Measurements from ENCODE around the gene C16orf87. TPM values are rescaled to one million over a fixed set of nuclear protein-coding genes. Genes with fewer than 3 reads are reported as not detected.
"Not testable (repeated sequence)": the region's sequence is repeated elsewhere in the genome, so short reads cannot be mapped to it uniquely, and the experiment has no call there.

C16orf87 gene
- total RNA-seq, 1 experiment from 2014 or later: 7.8 TPM

DNA sequence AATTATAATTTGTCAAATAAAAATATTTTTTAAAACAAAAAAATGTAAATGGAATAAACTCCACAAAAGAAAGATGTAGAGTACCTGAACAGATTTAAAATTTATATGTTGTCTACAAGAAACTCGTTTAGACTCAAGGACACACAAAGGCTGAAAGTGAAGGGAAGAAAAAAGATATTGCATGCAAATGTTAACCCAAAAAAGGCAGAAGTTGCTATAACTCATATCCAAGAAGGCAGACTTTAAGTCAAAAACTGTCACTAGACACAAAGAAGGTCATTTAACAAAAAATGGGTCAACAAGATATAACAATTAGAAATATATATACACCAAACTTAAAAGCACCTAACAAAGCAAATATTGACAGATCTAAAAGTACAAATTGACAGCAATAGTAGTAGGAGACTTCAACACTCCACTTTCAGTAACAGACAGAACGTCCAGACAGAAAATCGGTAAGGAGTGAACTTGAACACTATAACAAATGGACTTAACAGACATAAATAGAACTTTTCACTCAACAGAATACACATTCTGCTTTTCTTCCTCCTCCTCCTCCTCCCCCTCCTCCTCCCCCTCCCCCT is 42.0 kb downstream of the C16orf87 start:
- no TSS peak for BruUV-seq (replicated peaks)
- H3K4me1 ChIP-seq (replicated peaks; ENCODE audit: insufficient read depth): peaks cover 4% of the 10 kb centered on the region; the same call in 1 of the 2 replicates
- H3K36me3 ChIP-seq (ENCODE audit: low read depth): no peaks in the 10 kb centered on the region

DNA sequence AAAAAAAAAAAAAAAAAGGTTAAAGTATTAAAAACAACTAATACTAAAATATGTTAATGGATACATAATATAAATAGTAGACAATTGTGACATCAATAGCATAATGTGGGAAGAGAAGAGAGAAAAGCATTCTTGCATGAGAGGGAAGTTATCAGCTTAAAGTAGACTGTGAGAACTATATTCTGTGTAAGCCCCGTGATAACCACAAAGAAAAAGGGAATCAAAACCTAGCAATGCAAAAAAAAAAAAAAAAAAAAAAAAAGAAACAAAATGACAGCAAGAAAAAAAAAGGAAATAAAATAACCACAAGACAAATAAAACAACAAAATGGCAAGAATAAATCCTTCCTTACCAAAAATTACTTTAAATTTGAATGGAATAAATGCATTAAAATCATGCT is 43.1 kb downstream of the C16orf87 start:
- H3K9me3 ChIP-seq (ENCODE audit: insufficient read depth, low read depth): no peaks in the 10 kb centered on the region
- no peak overlapping the region for H3K4me3 ChIP-seq
- H3K27ac ChIP-seq: no peak overlapping the region
- H3K9me2 ChIP-seq (ENCODE audit: insufficient read depth): 0 out of 2 replicates have a peak, but pooled peaks cover 4% of the 10 kb centered on the region
- H3F3A ChIP-seq (ENCODE audit: insufficient read depth, low read depth): no peaks in the 10 kb centered on the region
- H3K79me2 ChIP-seq (ENCODE audit: low read depth): no peaks in the 10 kb centered on the region
- ChIA-PET POLR2A (ENCODE audit: unreplicated experiment) (no interaction called here), CTCF (no interaction called here)
- no peaks in the 10 kb centered on the region for H3K27me3 ChIP-seq (ENCODE audit: insufficient read depth, low read depth)
- no peaks in the 10 kb centered on the region for H4K20me1 ChIP-seq (ENCODE audit: insufficient read depth)
- intact Hi-C loops (cut with micrococcal nuclease; ENCODE audit: unreplicated experiment): no loop called here
- H3K4me1 ChIP-seq (replicated peaks; ENCODE audit: insufficient read depth): peaks cover 4% of the 10 kb centered on the region; the same call in 1 of the 2 replicates
- TF ChIP-seq CTCF (conservative IDR thresholded peaks at IDR 0.05) (no peak), EZH2 (IDR thresholded peaks at IDR 0.05; ENCODE audit: low read depth) (no peak)
- BruUV-seq (replicated peaks): no TSS peak
- H3K4me2 ChIP-seq: no peak overlapping the region
- no peak overlapping the region for H2AFZ ChIP-seq
- DNase-seq: no peak
- no peaks in the 10 kb centered on the region for H3K36me3 ChIP-seq (ENCODE audit: low read depth)

More for the DNA sequence above, 42.0 kb downstream of the C16orf87 start:
- no peaks in the 10 kb centered on the region for H3K27me3 ChIP-seq (ENCODE audit: insufficient read depth, low read depth)
- no peak overlapping the region for H3K4me3 ChIP-seq
- intact Hi-C loops (cut with micrococcal nuclease; ENCODE audit: unreplicated experiment): no loop called here
- TF ChIP-seq CTCF (conservative IDR thresholded peaks at IDR 0.05): no peak
- no peak for TF ChIP-seq EZH2 (IDR thresholded peaks at IDR 0.05; ENCODE audit: low read depth)
- no peak for DNase-seq
- no peaks in the 10 kb centered on the region for H4K20me1 ChIP-seq (ENCODE audit: insufficient read depth)
- no peaks in the 10 kb centered on the region for H3K79me2 ChIP-seq (ENCODE audit: low read depth)
- H3F3A ChIP-seq (ENCODE audit: insufficient read depth, low read depth): no peaks in the 10 kb centered on the region
- H3K9me3 ChIP-seq (ENCODE audit: insufficient read depth, low read depth): 0 out of 2 replicates have a peak, but pooled peaks cover 4% of the 10 kb centered on the region
- peak overlapping the region; percentile 86; the same call in 1 of the 2 replicates for H3K4me2 ChIP-seq
- H3K9me2 ChIP-seq (ENCODE audit: insufficient read depth): no peaks in the 10 kb centered on the region
- ChIA-PET CTCF (interaction anchor here (1.2 kb wide), 1 partner anchor 13 kb away, joined by 3 read pairs; no protein-coding TSS in a partner anchor), POLR2A (ENCODE audit: unreplicated experiment) (no interaction called here)
- H3K27ac ChIP-seq: no peak overlapping the region
- no peak overlapping the region for H2AFZ ChIP-seq

DNA sequence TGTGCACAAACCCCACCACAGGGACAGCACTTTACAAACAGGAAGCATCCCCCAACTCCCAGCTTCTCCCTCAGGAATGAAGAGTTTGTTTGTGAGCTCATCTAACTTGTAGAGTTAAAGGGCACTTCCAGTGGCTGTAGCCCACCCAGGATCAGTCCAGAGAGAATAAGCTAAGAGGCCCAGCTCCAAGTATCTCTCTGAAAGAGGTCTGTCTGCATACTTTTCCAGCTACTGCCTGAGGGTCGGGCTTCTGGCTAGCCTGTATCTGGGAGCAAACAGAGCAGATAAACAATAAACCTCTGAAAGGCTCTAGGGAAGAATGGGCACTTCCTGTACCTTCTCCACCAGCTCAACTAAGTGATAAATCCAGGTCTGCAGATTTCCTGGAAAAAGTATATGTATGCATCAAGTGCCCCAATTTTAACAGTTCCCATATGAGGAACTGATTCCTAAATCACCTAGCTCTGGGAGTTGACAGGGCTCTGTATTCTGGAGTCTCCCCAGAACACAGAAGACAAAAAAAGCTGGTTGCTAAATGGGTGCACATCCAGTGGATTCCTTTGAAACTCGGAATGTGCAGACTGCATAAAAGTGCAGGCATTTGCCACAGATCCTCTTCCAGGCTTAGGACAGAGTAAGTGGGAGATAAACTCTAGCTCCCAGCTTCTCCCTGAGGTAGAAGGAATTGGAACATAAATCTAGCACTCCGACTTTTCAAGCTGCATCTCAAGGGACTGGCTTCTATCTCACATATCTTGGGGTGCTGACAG is 45.7 kb downstream of the C16orf87 start:
- H4K20me1 ChIP-seq (ENCODE audit: insufficient read depth): no peaks in the 10 kb centered on the region
- no peak overlapping the region for H3K4me3 ChIP-seq
- peaks cover 4% of the 10 kb centered on the region; the same call in 1 of the 2 replicates for H3K4me1 ChIP-seq (replicated peaks; ENCODE audit: insufficient read depth)
- no peak overlapping the region for H3K27ac ChIP-seq
- no peaks in the 10 kb centered on the region for H3K27me3 ChIP-seq (ENCODE audit: insufficient read depth, low read depth)
- BruUV-seq (replicated peaks): no TSS peak
- no peaks in the 10 kb centered on the region for H3F3A ChIP-seq (ENCODE audit: insufficient read depth, low read depth)
- H3K4me2 ChIP-seq: no peak overlapping the region
- H3K9me3 ChIP-seq (ENCODE audit: insufficient read depth, low read depth): no peaks in the 10 kb centered on the region
- H3K79me2 ChIP-seq (ENCODE audit: low read depth): no peaks in the 10 kb centered on the region
- 0 out of 2 replicates have a peak, but pooled peaks cover 4% of the 10 kb centered on the region for H3K9me2 ChIP-seq (ENCODE audit: insufficient read depth)
- TF ChIP-seq EZH2 (IDR thresholded peaks at IDR 0.05; ENCODE audit: low read depth): no peak
- ChIA-PET POLR2A (ENCODE audit: unreplicated experiment) (no interaction called here), CTCF (no interaction called here)
- H2AFZ ChIP-seq: no peak overlapping the region
- no peaks in the 10 kb centered on the region for H3K36me3 ChIP-seq (ENCODE audit: low read depth)
- intact Hi-C loops (cut with micrococcal nuclease; ENCODE audit: unreplicated experiment): no loop called here
- DNase-seq: no peak

- POLR2A ChIA-PET (ENCODE audit: unreplicated experiment): interaction anchor here (0.5 kb wide), 1 partner anchor 1818 kb away, joined by 7 read pairs; no protein-coding TSS in a partner anchor
- DNase-seq; H4K20me1 ChIP-seq (ENCODE audit: insufficient read depth); intact Hi-C loops (cut with micrococcal nuclease; ENCODE audit: unreplicated experiment); H3K4me1 ChIP-seq (replicated peaks; ENCODE audit: insufficient read depth); H3K4me3 ChIP-seq; H3K27ac ChIP-seq; CTCF ChIA-PET; H3K36me3 ChIP-seq (ENCODE audit: low read depth); H3K79me2 ChIP-seq (ENCODE audit: low read depth); H2AFZ ChIP-seq; BruUV-seq (replicated peaks); H3K9me3 ChIP-seq (ENCODE audit: insufficient read depth, low read depth); H3F3A ChIP-seq (ENCODE audit: insufficient read depth, low read depth); H3K4me2 ChIP-seq; H3K27me3 ChIP-seq (ENCODE audit: insufficient read depth, low read depth); H3K9me2 ChIP-seq (ENCODE audit: insufficient read depth): not testable (repeated sequence)
Observed at GRCh38 chr16:46784569-46784968, 46.4 kb downstream of the C16orf87 start.

Data from PC-9 (cell line).